GM12801 (cell line): ENCODE results near the gene PHF3.

Source experiments
- TF ChIP-seq, protein P1 (sequence below): IDR thresholded peaks from one replicate; pipeline ENCODE4 v1.5.1; 2011; ENCODE audit warnings: control low read depth; ENCODE audit not compliant: insufficient read length; ENCODE audit errors: extremely low read depth

The PHF3 gene

DNA sequence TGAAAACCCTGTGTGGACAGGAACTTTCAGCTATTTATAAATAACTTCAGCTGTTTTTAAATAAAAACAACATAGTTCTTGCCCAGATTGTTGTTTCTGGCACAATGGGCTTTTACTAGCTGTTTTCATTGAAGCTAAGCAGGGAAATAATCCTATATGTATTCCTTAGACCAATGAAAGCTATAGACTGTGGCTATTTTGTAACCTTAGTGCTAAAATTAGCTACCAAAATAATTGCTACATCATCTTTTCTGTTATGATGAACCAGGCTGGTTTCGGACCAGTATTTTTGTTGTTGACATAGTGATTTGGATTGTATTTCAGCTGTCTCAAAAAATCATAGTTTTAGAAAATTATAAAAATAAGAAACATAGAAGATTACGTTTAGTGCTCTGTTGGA is 13.7 kb downstream of the PHF3 start:
- TF ChIP-seq, protein P1, sequence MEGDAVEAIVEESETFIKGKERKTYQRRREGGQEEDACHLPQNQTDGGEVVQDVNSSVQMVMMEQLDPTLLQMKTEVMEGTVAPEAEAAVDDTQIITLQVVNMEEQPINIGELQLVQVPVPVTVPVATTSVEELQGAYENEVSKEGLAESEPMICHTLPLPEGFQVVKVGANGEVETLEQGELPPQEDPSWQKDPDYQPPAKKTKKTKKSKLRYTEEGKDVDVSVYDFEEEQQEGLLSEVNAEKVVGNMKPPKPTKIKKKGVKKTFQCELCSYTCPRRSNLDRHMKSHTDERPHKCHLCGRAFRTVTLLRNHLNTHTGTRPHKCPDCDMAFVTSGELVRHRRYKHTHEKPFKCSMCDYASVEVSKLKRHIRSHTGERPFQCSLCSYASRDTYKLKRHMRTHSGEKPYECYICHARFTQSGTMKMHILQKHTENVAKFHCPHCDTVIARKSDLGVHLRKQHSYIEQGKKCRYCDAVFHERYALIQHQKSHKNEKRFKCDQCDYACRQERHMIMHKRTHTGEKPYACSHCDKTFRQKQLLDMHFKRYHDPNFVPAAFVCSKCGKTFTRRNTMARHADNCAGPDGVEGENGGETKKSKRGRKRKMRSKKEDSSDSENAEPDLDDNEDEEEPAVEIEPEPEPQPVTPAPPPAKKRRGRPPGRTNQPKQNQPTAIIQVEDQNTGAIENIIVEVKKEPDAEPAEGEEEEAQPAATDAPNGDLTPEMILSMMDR: no peak

DNA sequence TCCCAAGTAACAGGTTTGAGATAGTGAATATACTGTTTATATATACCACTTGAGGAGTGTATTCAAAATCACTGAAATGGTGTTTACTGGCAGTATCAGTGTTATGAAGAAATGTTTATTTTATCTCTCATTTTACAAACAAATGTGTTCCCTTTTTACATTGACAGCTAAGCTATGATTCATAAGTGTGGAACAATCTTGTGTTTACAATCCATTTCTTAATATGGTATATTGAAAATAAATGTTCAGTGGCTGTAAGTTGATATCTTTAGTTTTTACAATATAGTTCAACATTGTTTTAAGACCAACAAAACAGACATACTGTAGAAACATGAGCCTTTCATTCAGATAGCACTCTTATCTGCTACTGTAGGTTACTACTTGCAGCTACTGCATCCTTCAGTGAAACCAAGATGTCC is 14.3 kb downstream of the PHF3 start:
- TF ChIP-seq, protein P1: no peak

GRCh38 chr6:63652980-63653379 is 17.4 kb downstream of the PHF3 start:
- TF ChIP-seq, protein P1: no peak

- TF ChIP-seq, protein P1: no peak
Measured at GRCh38 chr6:63660757-63661156, 25.2 kb downstream of the PHF3 start.

DNA sequence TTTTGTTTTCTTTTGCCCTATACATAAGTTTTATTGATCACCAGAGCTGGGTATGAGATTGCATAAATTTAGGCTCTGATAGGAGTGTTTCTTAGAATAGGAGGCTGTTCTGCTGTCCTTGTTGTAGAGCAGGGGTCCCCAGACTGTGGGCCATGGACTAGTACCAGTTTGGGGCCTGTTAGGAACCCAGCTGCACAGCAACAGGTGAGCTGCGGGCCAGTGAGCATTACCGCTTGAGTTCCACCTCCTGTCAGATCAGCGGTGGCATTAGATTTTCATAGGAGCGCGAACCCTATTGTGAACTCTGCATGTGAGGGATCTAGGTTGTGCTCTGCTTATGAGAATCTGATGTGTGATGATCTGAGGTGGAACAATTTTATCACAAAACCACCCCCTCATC is 26.2 kb downstream of the PHF3 start:
- TF ChIP-seq, protein P1: no peak

- TF ChIP-seq, protein P1: no peak
Measured at GRCh38 chr6:63663147-63663955, 27.7 kb downstream of the PHF3 start.

GRCh38 chr6:63663956-63664281 is 28.3 kb downstream of the PHF3 start:
- TF ChIP-seq, protein P1: no peak
